H9 (cell line): ENCODE data around the gene LASP1. TPM values are rescaled to one million over a fixed set of nuclear protein-coding genes. Genes with fewer than 3 reads are reported as not detected.

Experiments used
- DNase-seq: peaks from one replicate; pipeline ENCODE4 v3.0.0-alpha.2; 2017
- H2AFZ ChIP-seq: one replicate; pipeline ENCODE4 v1.6.1; 2013; ENCODE audit warnings: mild to moderate bottlenecking, low read length, control low read depth, moderate library complexity
- H2AK5ac ChIP-seq: 2 replicates; pipeline ENCODE4 v1.6.1; 2013; ENCODE audit warnings: low read length, control low read depth, mixed read lengths; ENCODE audit not compliant: insufficient read length
- H2BK120ac ChIP-seq: one replicate; pipeline ENCODE4 v1.6.1; 2013; ENCODE audit warnings: low read depth, mild to moderate bottlenecking, low read length, control low read depth, inconsistent platforms; ENCODE audit not compliant: poor library complexity, severe bottlenecking
- H2BK12ac ChIP-seq: 2 replicates; pipeline ENCODE4 v1.6.1; 2013; ENCODE audit warnings: low read length, control low read depth, mixed read lengths, low read depth; ENCODE audit not compliant: insufficient read length
- H2BK15ac ChIP-seq: 2 replicates; pipeline ENCODE4 v1.6.1; 2013; ENCODE audit warnings: low read depth, low read length, control low read depth
- H2BK20ac ChIP-seq: one replicate; pipeline ENCODE4 v1.6.1; 2013; ENCODE audit warnings: low read depth, mild to moderate bottlenecking, low read length, control low read depth, inconsistent platforms; ENCODE audit not compliant: poor library complexity, severe bottlenecking
- H2BK5ac ChIP-seq: 2 replicates; pipeline ENCODE4 v1.6.1; 2013; ENCODE audit warnings: low read length, control low read depth, mixed read lengths; ENCODE audit not compliant: insufficient read length
- H3K14ac ChIP-seq: 2 replicates; pipeline ENCODE4 v1.6.1; 2013; ENCODE audit warnings: low read length, control low read depth; ENCODE audit not compliant: insufficient read depth
- H3K18ac ChIP-seq: 2 replicates; pipeline ENCODE4 v1.6.1; 2013; ENCODE audit warnings: low read depth, mild to moderate bottlenecking, mixed read lengths, low read length, control low read depth; ENCODE audit not compliant: insufficient read length
- H3K23ac ChIP-seq: 2 replicates; pipeline ENCODE4 v1.6.1; 2013; ENCODE audit warnings: low read length, control low read depth, mixed read lengths, low read depth; ENCODE audit not compliant: insufficient read length
- H3K23me2 ChIP-seq: 2 replicates; pipeline ENCODE4 v1.6.1; 2013; ENCODE audit warnings: low read depth, mild to moderate bottlenecking, mixed read lengths, low read length, control low read depth; ENCODE audit not compliant: insufficient read length, poor library complexity, severe bottlenecking
- H3K27ac ChIP-seq: 2 replicates; pipeline ENCODE4 v1.5.1; 2013; ENCODE audit warnings: low read length, control low read depth, mixed read lengths, low read depth; ENCODE audit not compliant: insufficient read length
- H3K27me3 ChIP-seq: 2 replicates; pipeline ENCODE4 v1.6.1; 2013; ENCODE audit warnings: low read length, control low read depth, inconsistent platforms; ENCODE audit not compliant: insufficient read depth
- H3K4ac ChIP-seq: 2 replicates; pipeline ENCODE4 v1.6.1; 2013; ENCODE audit warnings: low read depth, mild to moderate bottlenecking, control low read depth, inconsistent platforms, low read length, moderate library complexity
- H3K4me1 ChIP-seq: 2 replicates; pipeline ENCODE4 v1.6.1; 2013; ENCODE audit warnings: low read length, control low read depth, inconsistent platforms; ENCODE audit not compliant: insufficient read depth
- H3K4me2 ChIP-seq: 2 replicates; pipeline ENCODE4 v1.6.1; 2013; ENCODE audit warnings: low read length, control low read depth, mixed read lengths; ENCODE audit not compliant: insufficient read length, insufficient read depth
- H3K56ac ChIP-seq: 2 replicates; pipeline ENCODE4 v1.6.1; 2013; ENCODE audit warnings: low read depth, mild to moderate bottlenecking, mixed read lengths, low read length, control low read depth; ENCODE audit not compliant: insufficient read length
- H3K79me1 ChIP-seq: 2 replicates; pipeline ENCODE4 v1.6.1; 2013; ENCODE audit warnings: low read depth, mild to moderate bottlenecking, moderate library complexity, low read length, control low read depth, inconsistent platforms; ENCODE audit not compliant: insufficient read depth, poor library complexity, severe bottlenecking
- H3K79me2 ChIP-seq: 2 replicates; pipeline ENCODE4 v1.6.1; 2013; ENCODE audit warnings: low read length, control low read depth, inconsistent platforms; ENCODE audit not compliant: insufficient read depth
- H3K9ac ChIP-seq: 2 replicates; pipeline ENCODE4 v1.6.1; 2013; ENCODE audit warnings: low read length, control low read depth, mixed read lengths; ENCODE audit not compliant: insufficient read length; ENCODE audit errors: extremely low read depth
- H3K9me3 ChIP-seq: one replicate; pipeline ENCODE4 v1.6.1; 2013; ENCODE audit warnings: low read depth, low read length, inconsistent platforms; ENCODE audit not compliant: control insufficient read depth
- H3T11ph ChIP-seq: one replicate; pipeline ENCODE4 v1.6.1; 2013; ENCODE audit warnings: mild to moderate bottlenecking, low read length, control low read depth, inconsistent platforms
- H4K20me1 ChIP-seq: one replicate; pipeline ENCODE4 v1.6.1; 2013; ENCODE audit not compliant: control insufficient read depth, insufficient read length, insufficient read depth
- H4K5ac ChIP-seq: 2 replicates; pipeline ENCODE4 v1.6.1; 2013; ENCODE audit warnings: low read depth, mild to moderate bottlenecking, mixed read lengths, low read length, control low read depth; ENCODE audit not compliant: insufficient read length
- H4K8ac ChIP-seq: replicated peaks from 2 replicates; pipeline ENCODE4 v1.6.1; 2013; ENCODE audit warnings: low read length, control low read depth, mixed read lengths, low read depth; ENCODE audit not compliant: insufficient read length
- H4K91ac ChIP-seq: 2 replicates; pipeline ENCODE4 v1.6.1; 2013; ENCODE audit warnings: low read depth, mild to moderate bottlenecking, moderate library complexity, mixed read lengths, low read length, control low read depth; ENCODE audit not compliant: insufficient read length
- H3K27ac Mint-ChIP-seq, 3 experiments: 2 replicates in 2 of 3; 3 replicates in 1 of 3; pipeline ENCODE4 v1.8.0; 2020 to 2021; ENCODE audit warnings: mixed read lengths in 3 of 3, mild to moderate bottlenecking in 1 of 3, moderate library complexity in 1 of 3
- H3K27me3 Mint-ChIP-seq: 2 replicates; pipeline ENCODE4 v1.8.0; 2021; ENCODE audit warnings: low read depth, mild to moderate bottlenecking, moderate library complexity, mixed read lengths
- H3K36me3 Mint-ChIP-seq, 3 experiments: 2 replicates in 2 of 3; 3 replicates in 1 of 3; pipeline ENCODE4 v1.8.0; 2020 to 2021; ENCODE audit warnings: low read depth in 3 of 3, mixed read lengths in 3 of 3; ENCODE audit not compliant: insufficient read depth in 1 of 3
- H3K4me1 Mint-ChIP-seq, 2 experiments: 2 replicates each; pipeline ENCODE4 v1.8.0; 2020; ENCODE audit warnings: mixed read lengths in 2 of 2
- H3K4me3 Mint-ChIP-seq, 2 experiments: 2 replicates in 1 of 2; 3 replicates in 1 of 2; pipeline ENCODE4 v1.8.0; 2020 to 2021; ENCODE audit warnings: mild to moderate bottlenecking in 2 of 2, mixed read lengths in 2 of 2, moderate library complexity in 1 of 2
- H3K9me3 Mint-ChIP-seq, 2 experiments: 2 replicates in 1 of 2; 3 replicates in 1 of 2; pipeline ENCODE4 v1.8.0; 2020; ENCODE audit warnings: mild to moderate bottlenecking in 2 of 2, mixed read lengths in 2 of 2, moderate library complexity in 1 of 2
- CTCF ChIP-seq: fragments of 200-600 bp; sonication (generic); conservative IDR thresholded peaks from 3 replicates; pipeline ENCODE4 v1.8.0; 2021; ENCODE audit warnings: antibody characterized with exemption, mild to moderate bottlenecking
- WGBS: extraction: QIAGEN DNeasy Blood & Tissue Kit; methylation state at CpG from one replicate; pipeline ENCODE4 v1.1.7; 2013; ENCODE audit warnings: missing lambda C conversion rate, low lambda C conversion rate, mixed read lengths; ENCODE audit not compliant: insufficient read length; ENCODE audit errors: extremely low coverage; 5-methylcytosine and 5-hydroxymethylcytosine counted together
- total RNA-seq: library from RNA; stranded (reverse); gene quantifications from 2 replicates; pipeline ENCODE4 v1.2.1, GENCODE V29; 2021

LASP1 gene
- total RNA-seq, 1 experiment from 2014 or later, result 121 TPM

GRCh38 chr17:38885728-38886642 is 16.1 kb downstream of the LASP1 start:
- H3K4me3 Mint-ChIP-seq, result peak overlapping the region in 1 of 2 experiments; percentile 41; a peak in 2 of 5 replicates
- no peak overlapping the region; the same call in 1 of the 2 replicates for H3K14ac ChIP-seq
- no peak overlapping the region for H3K23ac ChIP-seq
- H3K56ac ChIP-seq, result no peak overlapping the region
- peak; percentile 34 for DNase-seq
- H3K23me2 ChIP-seq, result no peaks in the 10 kb centered on the region
- WGBS, result 100% methylated on average over 1 of the region's 11 CpGs
- H3K36me3 Mint-ChIP-seq, result peaks cover 4 to 53% (median 30%) of the 10 kb centered on the region in 3 experiments; a peak in 5 of 7 replicates
- H3K9me3 Mint-ChIP-seq, result no peaks in the 10 kb centered on the region
- peaks cover 2% of the 10 kb centered on the region; the same call in 1 of the 2 replicates for H3K4me1 ChIP-seq
- H3K18ac ChIP-seq, result no peak overlapping the region
- H3K4me1 Mint-ChIP-seq, result peaks cover 49 to 65% of the 10 kb centered on the region in 2 experiments
- H3K9me3 ChIP-seq, result no peaks in the 10 kb centered on the region
- no peak overlapping the region for H4K8ac ChIP-seq
- no peak overlapping the region for H2BK20ac ChIP-seq
- H3K4me2 ChIP-seq, result no peak overlapping the region
- no peak overlapping the region for H3K27ac ChIP-seq
- no peaks in the 10 kb centered on the region for H3K27me3 ChIP-seq
- H3K4ac ChIP-seq, result no peak overlapping the region
- H3K27ac Mint-ChIP-seq, result peak overlapping the region; percentile 5 to 70 (median 66)
- no peak overlapping the region for H2BK120ac ChIP-seq
- no peak overlapping the region for H3T11ph ChIP-seq
- no peak overlapping the region for H2BK12ac ChIP-seq
- H3K79me1 ChIP-seq, result peaks cover 3% of the 10 kb centered on the region
- no peak overlapping the region for H2AFZ ChIP-seq
- no peak for TF ChIP-seq CTCF
- no peaks in the 10 kb centered on the region for H4K20me1 ChIP-seq
- H2BK5ac ChIP-seq, result no peak overlapping the region
- H4K91ac ChIP-seq, result no peak overlapping the region
- H3K27me3 Mint-ChIP-seq, result no peaks in the 10 kb centered on the region
- H4K5ac ChIP-seq, result no peak overlapping the region
- no peak overlapping the region for H2AK5ac ChIP-seq
- peaks cover 4% of the 10 kb centered on the region; the same call in 1 of the 2 replicates for H3K79me2 ChIP-seq
- no peak overlapping the region for H2BK15ac ChIP-seq
- H3K9ac ChIP-seq, result no peak overlapping the region
